ENCODE data around the gene AP2S1.

AP2S1 gene

GRCh38 chr19:46802152-46802551 lies 48.5 kb downstream of the AP2S1 start:
- DNase-seq = no peak

DNA sequence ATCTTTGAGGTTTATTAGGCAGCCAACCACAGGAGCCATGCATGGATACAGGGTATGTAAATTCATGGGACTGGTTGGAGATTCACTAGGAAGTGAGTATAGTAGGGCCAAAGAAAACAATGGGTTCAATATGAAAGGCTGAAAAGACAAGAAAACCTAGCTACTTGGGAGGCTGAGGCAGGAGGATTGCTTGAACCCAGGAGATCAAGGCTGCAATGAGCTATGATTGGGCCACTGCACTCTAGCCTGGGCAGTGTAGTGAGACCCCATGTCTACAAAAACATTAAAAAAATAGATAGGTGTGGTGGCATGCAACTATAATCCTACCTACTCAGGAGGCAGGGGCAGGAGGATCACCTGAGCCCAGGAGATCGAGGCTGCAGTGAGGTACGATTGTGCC lies 51.9 kb downstream of the AP2S1 start:
- no peak for DNase-seq

DNA sequence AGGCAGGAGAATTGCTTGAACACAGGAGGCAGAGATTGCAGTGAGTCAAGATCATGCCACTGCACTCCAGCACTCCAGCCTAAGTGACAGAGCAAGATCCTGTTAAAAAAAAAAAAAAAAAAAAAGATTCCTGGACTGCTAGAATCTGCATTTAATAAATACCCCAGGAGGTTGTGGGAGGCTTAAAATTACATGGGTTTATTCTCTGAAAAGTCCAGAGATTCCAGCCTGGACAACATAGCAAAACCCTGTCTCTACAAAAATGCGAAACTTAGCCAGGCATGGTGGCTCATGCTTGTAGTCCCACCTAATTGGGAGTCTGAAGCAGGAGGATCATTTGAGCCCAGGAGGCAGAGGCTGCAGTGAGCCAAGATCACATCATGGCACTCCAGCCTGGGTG lies 52.8 kb downstream of the AP2S1 start:
- DNase-seq = no peak

DNA sequence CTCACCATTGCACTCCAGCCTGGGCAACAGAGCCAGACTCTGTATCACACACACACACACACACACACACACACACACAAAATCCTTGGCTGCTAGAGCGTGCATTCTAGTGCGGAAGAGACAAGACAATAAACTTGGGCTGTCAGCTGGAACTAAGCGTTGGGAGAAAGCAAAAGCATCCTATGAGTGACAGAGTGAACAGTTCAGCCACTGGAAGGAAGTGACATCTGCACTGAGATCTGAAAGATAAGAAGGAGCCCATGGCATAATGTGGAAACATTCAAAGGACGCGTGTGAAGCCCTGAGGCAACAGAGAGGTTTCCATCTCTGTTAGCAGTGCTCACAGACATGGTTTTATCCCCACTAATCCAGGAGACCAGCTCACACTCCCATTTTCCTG lies 58.7 kb downstream of the AP2S1 start:
- DNase-seq = no peak

DNA sequence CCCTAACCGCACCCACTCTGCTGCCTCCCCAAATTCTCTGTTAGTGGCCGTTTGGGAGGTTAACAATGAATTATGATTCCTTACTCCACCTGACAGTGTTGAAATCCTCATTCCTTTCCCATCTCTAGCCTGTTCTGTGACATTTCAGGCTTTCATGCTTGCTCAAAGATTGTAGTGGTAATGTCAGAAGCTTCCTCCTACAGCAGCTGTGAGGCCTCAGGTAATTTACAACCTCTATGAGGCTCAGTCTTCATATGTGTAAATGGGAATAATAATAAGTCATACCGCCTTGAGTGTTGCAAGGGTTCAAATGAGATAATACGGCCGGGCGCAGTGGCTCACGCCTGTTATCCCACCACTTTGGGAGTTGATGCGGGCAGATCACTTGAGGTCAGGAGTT lies 61.3 kb downstream of the AP2S1 start:
- no peak for DNase-seq

- no peak for DNase-seq
Measured at GRCh38 chr19:46788968-46789338, 61.7 kb downstream of the AP2S1 start.

- peak; percentile 96 for DNase-seq
Measured at GRCh38 chr19:46788262-46788967, 62.2 kb downstream of the AP2S1 start, which contains the start of gene SLC1A5. TSS of gene SLC1A5 (minus strand) at chr19:46788594. CDS start at chr19:46787965, 629 bp downstream.

All from activated effector memory CD4-positive, alpha-beta T cell treated with Interleukin-2 at 50 U/mL for 16 hours (primary cell).